RWPE2 (cell line): Measurements from ENCODE around the gene APOBEC3F.
"Not testable (repeated sequence)": the region's sequence is repeated elsewhere in the genome, so short reads cannot be mapped to it uniquely, and the experiment has no call there.

Source experiments
- ATAC-seq: fragments of 200-7000 bp; cut with Tn5 transposase; 3 replicates; pipeline ENCODE4 v1.9.1; 2021; ENCODE audit warnings: low read depth
- DNase-seq: peaks from one replicate; pipeline ENCODE4 v3.0.0-alpha.2; 2020; ENCODE audit warnings: low spot score
- H3K27ac ChIP-seq: fragments of 450-650 bp; 2 replicates; pipeline ENCODE4 v1.5.1; 2017; ENCODE audit warnings: mild to moderate bottlenecking; ENCODE audit not compliant: poor library complexity, severe bottlenecking
- H3K27me3 ChIP-seq: fragments of 250-450 bp; sonication (Bioruptor Pico); 2 replicates; pipeline ENCODE4 v1.5.1; 2021; ENCODE audit warnings: mild to moderate bottlenecking, moderate library complexity; ENCODE audit not compliant: insufficient read depth, poor library complexity, severe bottlenecking
- H3K36me3 ChIP-seq: fragments of 250-450 bp; sonication (Bioruptor Pico); 2 replicates; pipeline ENCODE4 v1.5.1; 2020; ENCODE audit warnings: low read depth, mild to moderate bottlenecking, moderate library complexity
- H3K4me1 ChIP-seq: fragments of 250-450 bp; sonication (Bioruptor Pico); 2 replicates; pipeline ENCODE4 v1.5.1; 2021; ENCODE audit warnings: mild to moderate bottlenecking, moderate library complexity; ENCODE audit not compliant: insufficient read depth, poor library complexity, severe bottlenecking
- H3K4me3 ChIP-seq: fragments of 250-450 bp; sonication (Bioruptor Pico); 2 replicates; pipeline ENCODE4 v1.5.1; 2021; ENCODE audit warnings: mild to moderate bottlenecking, moderate library complexity; ENCODE audit not compliant: severe bottlenecking
- H3K9me3 ChIP-seq: fragments of 250-450 bp; sonication (Bioruptor Pico); 2 replicates; pipeline ENCODE4 v1.5.1; 2021; ENCODE audit warnings: mild to moderate bottlenecking, moderate library complexity; ENCODE audit not compliant: severe bottlenecking
- CTCF ChIP-seq: fragments of 450-650 bp; IDR thresholded peaks from one replicate; pipeline ENCODE4 v1.5.1; 2017; ENCODE audit warnings: mild to moderate bottlenecking, moderate library complexity; ENCODE audit not compliant: poor library complexity, severe bottlenecking

Gene APOBEC3F

GRCh38 chr22:39016592-39016991 lies 24.1 kb upstream of the APOBEC3F start:
- Histone ChIP-seq H3K4me1 (no peaks in the 10 kb centered on the region), H3K9me3 (no peaks in the 10 kb centered on the region), H3K36me3 (peaks cover 18% of the 10 kb centered on the region; the same call in 1 of the 2 replicates), H3K4me3 (no peak overlapping the region), H3K27ac (no peak overlapping the region), H3K27me3 (no peaks in the 10 kb centered on the region)
- ATAC-seq = no peak
- TF ChIP-seq CTCF = no peak
- no peak for DNase-seq

GRCh38 chr22:39017596-39018365 lies 22.9 kb upstream of the APOBEC3F start:
- peaks cover 18% of the 10 kb centered on the region; the same call in 1 of the 2 replicates for H3K36me3 ChIP-seq
- DNase-seq (no peak), ATAC-seq (no peak)
- H3K27ac ChIP-seq = no peak overlapping the region
- no peak for TF ChIP-seq CTCF
- H3K4me3 ChIP-seq = no peak overlapping the region
- no peaks in the 10 kb centered on the region for H3K9me3 ChIP-seq
- no peaks in the 10 kb centered on the region for H3K27me3 ChIP-seq
- H3K4me1 ChIP-seq = no peaks in the 10 kb centered on the region

- H3K9me3 ChIP-seq, DNase-seq, H3K4me1 ChIP-seq, H3K4me3 ChIP-seq, H3K27ac ChIP-seq, H3K27me3 ChIP-seq: not testable (repeated sequence)
- 0 out of 3 replicates have a peak, but pooled peaks have one; percentile 29 for ATAC-seq
- peaks cover 18% of the 10 kb centered on the region; the same call in 1 of the 2 replicates for H3K36me3 ChIP-seq
These were observed 20.5 kb upstream of the APOBEC3F start for GRCh38 chr22:39020021-39020651.

- no peaks in the 10 kb centered on the region for H3K9me3 ChIP-seq
- no peak for TF ChIP-seq CTCF
These were observed 19.0 kb upstream of the APOBEC3F start for GRCh38 chr22:39021552-39022250.

GRCh38 chr22:39024519-39025308 lies 15.9 kb upstream of the APOBEC3F start:
- Histone ChIP-seq H3K4me3 (no peak overlapping the region), H3K27me3 (no peaks in the 10 kb centered on the region), H3K4me1 (no peaks in the 10 kb centered on the region), H3K27ac (no peak overlapping the region), H3K9me3 (no peaks in the 10 kb centered on the region), H3K36me3 (no peaks in the 10 kb centered on the region)
- no peak for TF ChIP-seq CTCF
- DNase-seq (no peak), ATAC-seq (no peak)

More at GRCh38 chr22:39021552-39022250, 19.0 kb upstream of the APOBEC3F start:
- H3K4me3 ChIP-seq = no peak overlapping the region
- H3K36me3 ChIP-seq = 0 out of 2 replicates have a peak, but pooled peaks cover 8% of the 10 kb centered on the region
- H3K27ac ChIP-seq = no peak overlapping the region
- ATAC-seq = no peak
- H3K4me1 ChIP-seq = no peaks in the 10 kb centered on the region
- no peak for DNase-seq
- no peaks in the 10 kb centered on the region for H3K27me3 ChIP-seq
